ENCODE data around the gene KAT2A.

The KAT2A gene

DNA sequence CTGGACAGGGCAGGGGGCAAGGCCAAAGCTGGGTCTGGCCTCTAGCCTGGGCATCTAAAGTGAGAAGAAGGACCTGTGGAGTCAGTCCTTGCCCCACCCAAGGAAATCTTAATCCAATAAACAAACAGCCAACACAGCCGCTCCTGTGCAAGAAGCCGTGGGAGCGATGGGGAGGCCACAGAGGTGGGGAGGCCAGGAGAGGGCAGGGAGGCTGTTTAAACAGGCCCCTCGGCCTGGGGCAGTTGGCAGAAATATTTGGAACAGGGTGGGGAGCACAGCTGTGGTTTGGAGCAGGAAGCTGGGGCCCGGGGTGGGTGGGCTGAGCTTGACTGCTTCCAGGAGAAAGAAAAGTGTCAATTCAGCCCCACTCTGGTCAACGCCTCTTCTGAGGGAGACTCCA is 28.2 kb downstream of the KAT2A start:
- DNase-seq, result no peak

DNA sequence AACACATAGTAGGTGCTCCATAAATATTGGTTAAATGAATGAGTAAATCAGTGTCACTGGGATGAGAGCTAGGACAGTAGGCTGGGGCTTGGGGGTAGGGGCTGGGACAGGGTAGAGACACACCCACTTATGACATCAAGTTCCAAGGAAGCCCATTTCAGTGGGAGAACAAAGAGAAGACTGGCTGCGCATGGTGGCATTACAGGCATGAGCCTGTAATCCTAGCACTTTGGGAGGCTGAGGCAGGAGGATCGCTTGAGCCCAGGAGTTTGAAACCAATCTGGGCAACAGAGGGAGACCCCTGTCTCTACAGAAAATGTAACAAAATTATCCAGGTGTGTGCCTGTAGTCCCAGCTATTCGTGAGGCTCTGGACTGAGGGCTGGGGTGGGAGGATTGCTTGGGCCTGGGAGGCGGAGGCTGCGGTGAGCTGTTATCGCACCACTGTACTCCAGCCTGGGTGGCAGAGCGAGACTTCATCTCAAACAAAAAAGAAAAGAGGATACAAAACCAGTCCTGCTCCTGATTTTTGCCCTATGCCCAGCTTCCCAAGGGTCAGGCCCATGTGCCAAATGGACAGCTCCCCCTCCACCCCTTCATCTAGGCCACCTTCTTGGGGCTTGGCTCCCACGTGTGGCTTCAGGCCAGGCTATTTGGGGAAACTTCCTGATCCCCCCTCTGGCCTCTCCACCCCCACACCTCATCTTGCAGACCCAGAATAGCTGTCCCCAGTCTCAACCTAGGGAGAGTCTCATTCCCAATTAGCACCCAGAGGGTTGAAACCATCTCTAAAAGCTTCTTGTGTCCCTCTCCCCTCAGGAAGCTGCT is 30.0 kb downstream of the KAT2A start:
- DNase-seq, result no peak

DNA sequence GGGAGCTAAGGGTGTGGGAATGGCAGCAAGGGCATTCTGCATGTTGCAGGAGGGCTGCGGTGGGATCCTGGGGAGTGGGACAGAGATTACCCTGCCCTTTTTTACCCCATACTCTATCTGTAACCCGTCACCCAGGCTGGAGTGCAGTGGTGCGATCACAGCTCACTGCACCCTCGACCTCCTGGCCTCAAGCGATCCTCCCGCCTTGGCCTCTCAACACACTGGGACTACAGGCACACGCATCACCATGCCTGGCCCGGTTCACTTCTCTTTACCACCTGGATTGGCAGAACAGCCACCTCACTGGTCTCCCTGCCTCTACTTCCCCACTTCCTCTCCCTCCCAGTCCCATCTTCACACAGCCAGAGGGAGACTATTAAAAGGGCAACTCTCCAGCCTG is 32.4 kb downstream of the KAT2A start:
- no peak for DNase-seq

DNA sequence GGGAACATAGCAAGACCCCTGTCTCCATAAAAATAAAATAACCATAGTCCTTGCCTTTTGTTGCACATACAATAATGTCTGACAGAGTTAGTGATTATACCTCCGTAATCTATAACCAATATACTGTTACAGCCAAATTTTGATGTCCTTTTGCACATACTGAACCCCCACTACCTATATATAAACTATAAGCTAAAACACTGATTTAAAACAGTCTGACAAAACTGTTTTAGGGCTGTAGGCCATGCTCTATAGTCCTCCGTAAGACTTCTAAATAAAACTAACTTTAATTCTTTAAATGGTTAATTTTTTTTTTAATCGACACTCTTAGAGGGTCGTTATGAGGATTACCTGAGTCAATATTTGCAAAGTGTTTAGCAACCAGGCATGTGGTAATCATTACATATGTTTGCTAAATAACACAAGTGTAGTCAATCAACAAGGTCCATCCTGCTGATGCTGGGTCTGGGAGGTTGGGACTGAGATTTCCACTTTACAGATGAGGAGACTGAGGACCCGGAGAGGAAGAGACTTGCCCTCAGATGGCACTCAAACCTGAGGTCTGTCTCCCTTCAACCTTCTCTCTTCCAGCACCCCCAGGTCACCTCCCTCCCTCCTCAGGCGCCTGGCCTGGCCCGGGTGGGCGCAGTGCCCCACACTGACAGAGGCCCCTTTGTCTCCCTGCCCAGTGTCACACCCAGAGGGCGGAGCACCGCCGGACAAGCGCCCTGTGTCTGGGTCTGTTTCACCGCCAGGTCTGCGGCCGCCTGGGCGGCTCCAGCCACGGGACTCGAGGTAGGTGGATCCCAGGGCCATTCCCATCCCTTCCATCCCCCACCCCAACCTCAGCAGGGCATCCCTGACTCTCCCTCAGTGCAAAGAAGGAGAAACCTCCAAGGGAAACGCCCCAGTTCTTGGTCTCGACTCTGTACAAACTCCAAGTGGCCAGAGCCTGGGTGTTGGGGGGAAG is 33.1 kb downstream of the KAT2A start:
- no peak for DNase-seq

DNA sequence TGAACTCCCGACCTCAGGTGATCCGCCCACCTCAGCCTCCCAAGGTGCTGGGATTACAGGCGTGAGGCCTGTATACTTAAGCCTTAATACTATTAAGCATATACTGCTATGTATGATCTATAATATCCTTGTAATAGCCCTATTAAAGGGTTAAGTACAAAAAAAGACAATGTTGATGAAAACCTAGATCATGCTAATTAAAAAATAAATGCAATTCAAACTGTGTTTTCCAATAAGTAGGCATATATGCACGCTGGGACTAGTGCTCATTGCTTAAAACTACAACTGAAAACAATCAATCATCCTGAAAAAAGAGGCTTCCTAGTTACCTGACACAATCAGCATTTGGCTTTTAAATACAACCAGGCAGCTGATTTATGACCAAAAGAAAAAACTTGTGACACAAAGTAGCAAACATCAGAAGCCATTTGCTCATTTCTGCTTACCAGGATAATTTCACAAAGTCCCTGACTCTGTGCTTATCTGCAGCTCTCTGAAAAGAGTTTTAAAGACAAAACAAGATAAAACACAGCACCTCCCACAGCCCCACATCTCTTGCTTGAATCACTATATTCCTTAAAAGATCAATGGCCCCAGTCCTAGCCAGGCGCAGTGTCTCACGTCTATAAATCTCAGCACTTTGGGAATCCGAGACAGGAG is 34.0 kb downstream of the KAT2A start:
- DNase-seq, result no peak

DNA sequence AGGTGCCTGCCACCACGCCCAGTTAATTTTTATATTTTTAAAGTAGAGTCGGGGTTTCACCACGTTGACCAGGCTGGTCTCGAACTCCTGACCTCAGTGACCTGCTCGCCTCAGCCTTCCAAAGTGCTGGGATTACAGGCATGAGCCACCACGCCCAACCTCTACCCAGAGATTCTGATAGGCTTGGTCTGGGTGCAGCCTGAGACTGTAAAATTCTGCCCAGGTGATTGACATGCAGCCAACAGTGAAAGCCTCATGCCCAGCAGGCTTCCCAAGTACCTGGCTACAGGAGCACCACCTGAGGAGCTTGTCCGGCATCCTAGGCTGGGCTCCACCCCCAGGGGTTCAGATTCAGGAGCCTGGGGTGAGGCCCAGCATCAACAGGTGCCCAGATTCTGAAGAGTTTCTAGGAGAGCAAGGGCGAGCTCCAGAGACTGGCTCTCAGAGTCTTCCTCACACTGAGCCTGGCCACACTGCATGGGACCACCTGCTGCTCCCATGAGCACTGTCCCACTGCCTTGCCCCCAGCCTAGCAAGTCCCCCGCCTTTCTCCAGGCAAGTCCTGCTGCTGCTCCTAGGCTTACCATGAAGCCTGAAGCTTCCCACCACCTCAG is 39.5 kb downstream of the KAT2A start:
- DNase-seq, result no peak

DNA sequence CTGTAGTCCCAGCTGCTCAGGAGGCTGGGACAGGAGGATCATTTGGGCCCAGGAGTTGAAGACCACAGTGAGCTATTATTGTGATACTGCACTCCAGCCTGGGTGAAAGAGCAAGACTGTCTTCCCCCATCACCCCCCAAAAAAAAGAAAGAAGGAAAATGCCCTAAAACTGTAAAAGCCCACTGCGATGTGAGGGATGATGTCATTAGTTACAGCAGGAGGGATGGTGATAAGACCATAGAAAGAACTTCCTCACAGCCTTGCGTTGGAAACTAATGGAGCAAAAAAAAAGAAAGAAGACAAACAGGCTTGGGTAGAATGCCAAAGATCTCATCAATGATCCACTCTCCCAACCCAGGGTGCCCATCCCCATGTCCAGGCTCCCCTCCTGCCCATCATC is 41.6 kb downstream of the KAT2A start:
- DNase-seq, result no peak

DNA sequence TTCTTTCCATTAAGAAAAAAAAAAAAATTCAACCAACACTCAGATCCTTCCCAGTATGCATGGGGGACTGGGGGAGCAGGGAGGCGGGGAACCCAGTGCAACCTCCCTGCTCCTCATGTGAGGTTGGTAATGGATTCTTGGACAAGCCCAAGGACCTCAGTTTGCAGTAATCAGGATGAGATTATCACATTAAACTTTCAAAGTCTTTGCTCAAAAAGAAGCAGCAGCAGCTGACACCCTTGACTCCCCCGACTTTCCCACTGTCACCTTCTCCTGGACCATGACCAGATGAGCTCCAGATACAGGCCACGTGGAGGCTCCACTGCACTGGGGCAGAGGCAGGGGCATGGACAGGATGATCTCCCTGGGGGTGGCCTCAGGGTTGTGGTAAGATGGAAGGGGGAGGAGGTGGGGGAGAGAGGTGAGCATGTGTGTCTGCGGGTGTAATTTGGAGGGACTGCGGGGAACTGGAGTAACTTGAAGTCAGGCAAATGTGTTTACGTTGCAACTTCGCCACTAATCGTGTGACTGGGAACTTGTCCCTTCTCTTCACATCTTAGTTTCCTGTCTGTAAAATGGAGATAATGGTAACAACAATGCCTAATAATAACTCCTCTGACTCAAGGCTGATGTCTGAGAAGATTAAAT is 42.6 kb downstream of the KAT2A start:
- no peak for DNase-seq

DNA sequence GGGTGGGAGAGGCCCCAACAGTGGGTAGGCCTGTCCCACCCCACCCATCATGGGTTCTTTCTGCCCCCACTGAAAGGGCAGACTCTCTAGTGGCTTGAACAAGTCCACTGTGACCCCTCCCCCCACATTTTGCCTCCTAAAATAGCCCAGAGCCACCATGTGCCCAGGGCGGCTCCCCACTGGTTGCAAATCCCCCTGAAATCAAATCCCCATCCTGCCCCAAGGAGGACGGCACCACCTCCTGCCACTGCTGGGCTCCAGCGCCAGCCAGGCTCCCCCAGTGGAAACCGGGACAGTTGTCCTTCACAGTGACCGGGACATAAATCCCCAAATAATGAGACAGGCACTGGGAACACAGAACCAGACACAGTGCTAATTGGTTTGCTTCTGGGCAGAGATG is 43.4 kb downstream of the KAT2A start:
- no peak for DNase-seq

DNA sequence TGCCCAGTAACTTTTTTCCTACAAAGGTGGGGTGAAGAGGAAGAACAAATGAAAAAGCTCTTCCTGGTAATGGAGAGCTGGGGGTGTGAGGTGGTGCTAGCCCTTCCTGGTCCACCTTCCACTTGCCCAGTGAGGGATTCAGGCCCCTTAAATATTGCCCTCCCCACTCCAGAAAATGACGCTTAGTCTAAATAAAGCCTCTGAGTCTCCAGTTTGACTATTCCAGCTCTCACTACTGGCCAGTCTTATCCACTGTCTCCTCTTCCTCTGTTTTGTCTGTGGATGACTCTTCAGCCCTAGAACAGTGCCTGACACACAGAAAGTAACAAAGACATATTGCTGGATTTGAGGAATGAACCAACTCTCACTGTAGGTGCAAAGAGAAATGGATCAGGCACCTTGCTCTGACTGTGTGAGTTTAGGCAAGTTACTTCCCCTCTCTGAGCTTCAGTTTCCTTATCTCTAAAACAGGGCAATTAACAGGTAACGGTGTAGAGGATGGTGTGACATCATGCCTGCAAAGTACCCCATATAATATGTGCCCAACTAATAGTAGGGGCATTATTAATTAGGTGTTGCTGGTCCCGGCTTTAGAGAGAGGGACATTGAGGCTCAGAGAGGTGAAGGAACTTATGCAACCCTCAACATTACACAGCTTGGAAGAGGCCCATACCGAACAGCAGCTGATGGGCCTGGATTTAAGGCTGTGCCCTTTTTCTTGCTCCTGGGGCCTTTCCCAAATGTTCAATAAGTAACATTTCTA is 44.2 kb downstream of the KAT2A start:
- DNase-seq, result no peak

DNA sequence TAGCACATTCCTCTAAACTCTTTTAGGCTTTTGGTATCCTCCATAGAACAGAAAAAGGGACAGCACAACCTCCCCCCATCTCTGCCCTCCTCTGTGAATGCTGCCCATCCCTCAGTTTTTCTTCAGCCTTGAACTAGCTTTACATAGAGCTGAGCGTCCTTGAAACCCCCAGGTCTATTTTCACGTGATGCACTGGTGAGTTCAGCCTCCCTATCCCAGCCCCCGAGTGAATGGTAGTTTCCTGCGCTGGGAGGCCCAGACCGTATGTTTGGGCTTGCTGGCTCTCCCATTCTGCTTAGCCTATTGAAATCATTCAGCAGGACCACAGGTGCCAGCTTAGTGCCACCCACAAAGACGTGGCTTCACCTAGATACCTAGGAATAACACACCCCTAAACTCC is 45.4 kb downstream of the KAT2A start:
- no peak for DNase-seq

DNA sequence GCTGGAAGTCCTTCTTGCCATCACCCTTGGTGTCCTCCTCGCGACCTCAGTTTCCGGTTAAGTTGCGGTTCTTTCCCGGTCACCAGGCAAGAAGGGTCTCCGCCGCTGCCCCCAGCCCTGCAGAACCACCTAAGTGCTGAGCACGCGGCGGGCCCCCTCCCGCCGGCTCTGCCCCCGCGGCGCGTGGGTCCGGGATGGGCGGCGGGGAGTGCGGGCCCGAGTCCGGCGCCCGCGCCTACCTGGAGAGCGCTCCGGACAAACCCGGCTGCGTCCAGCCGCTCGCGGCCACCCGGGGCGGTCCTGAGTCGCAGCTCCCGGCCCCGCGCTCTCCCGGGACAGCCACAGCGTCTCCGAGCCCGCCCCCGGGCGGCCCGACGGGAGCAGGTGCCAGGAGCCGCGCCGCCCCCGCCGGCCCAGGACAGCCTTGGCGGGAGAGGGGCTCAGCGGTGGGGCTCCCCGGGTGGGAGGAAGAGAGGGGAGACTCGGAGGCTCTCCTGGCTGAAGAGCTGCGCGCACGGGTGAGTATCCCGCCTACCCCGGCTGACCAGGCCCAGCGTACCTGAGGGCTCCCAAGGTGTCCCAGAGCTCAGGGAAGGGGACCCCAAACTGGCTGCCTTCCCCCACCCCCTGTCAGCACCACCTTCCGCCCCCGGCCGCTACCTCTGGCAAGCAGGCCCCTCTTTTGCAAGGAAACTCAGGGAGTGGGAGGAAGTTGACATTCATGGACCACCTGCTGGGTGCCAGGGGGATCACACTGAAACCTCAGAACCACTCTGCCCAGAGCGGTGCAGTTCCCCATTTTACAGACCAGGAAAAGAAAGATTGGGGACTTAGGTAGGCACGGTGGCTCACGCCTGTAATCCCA is 48.6 kb downstream of the KAT2A start:
- DNase-seq, result peak; percentile 68

DNA sequence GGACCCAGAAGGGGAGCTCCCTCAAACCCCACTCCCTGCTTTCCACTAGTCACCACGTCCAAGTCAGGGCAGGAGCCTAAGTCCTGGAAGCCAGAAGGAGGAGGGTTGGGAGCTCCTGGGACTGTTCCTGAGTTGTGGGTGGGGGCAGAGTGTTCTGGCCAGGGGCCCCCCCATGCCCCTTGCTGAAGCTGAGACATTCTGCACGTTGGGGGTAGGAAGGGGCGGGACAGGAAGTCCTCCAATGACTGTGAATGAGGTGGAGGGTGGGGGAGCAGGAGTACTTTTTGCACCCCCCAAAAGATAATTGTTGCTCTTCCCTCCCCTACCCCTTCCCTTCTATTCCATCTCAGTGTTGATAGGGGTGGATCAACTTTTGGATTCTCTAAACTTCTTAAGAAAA is 49.4 kb downstream of the KAT2A start:
- DNase-seq, result no peak

DNA sequence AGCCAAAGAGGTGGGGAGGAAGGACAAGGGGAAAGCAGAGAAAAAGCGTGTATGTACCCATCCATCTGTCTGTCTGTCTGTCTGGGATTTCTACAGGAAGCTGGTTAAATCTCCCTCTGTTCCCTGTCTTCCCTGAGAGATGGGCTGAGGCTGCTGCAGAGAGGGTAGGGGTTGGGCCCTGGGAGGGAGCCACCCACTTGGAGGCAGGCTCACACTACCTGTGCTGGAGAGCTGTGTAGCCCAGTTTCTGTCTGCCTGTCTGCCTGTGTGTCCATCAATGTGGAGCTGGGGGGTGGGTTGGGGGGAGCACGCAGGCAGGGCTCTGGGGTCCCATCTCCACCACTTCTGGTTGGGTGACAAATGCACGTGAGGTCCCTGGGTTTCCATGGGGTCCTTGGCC is 52.2 kb downstream of the KAT2A start:
- DNase-seq, result no peak

DNA sequence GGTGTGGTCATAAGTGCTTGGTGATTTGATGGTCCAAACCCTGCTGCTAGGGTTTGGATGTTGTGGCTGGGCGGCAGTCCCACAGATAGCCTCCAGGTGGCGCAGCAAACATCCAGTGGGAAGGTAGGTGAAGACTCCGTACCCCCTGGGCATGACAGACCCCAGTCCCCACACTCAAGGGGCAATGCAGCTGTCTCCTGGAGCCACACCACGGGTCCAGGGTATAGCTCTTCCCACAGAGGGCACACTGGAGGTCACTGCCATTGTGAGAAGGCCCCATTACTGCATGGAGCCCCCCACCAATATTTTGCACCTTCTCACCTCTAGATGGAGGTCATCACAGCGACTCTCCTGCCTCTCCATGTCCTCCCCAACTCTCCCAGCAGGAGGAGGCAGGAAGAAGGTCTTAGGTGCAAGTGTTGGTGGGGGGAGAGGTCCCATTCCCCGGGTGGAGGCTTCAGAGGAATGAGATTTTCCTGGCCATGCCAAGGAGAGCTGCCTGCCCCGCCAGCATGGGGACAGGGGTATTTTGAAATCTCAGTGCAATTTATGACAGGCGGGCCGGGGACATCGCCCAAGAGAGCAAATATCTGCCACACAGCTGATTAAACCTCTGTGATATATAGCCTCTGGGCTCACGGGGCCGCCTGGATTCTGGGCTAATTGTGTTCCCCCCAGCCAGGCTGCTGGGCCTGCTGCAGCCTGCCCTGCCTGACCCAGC is 53.6 kb downstream of the KAT2A start:
- DNase-seq, result peak; percentile 63

DNA sequence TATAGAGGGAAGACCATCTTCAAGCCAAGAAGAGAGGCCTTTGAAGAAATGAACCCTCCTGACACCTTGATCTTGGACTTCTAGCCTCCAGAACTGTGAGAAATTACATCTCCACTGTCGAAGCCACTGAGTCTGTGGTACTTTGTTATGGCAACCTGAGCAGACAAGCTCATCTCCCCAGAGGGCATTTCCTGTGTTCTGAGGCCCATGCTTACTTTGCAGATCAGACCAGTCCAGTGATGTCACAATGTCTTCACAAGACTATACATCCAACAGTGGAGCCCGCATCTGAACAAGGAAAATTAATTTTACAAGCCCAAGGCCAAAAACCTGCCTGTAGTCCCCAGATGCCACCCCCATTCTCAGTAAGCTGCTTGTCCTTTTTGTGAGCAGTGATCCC is 56.0 kb downstream of the KAT2A start:
- DNase-seq, result no peak

Data from right kidney (tissue), 1 donor.